GM20431 (cell line): ENCODE results near the gene KLF12.

Experiments
- in situ Hi-C: fragments of 300-500 bp; cut with MseI, MboI; formaldehyde crosslinking; loops from one replicate; pipeline ENCODE4 v1.15.0; 2020; ENCODE audit warnings: low sequenced_read_pairs; ENCODE audit not compliant: unreplicated experiment

KLF12 gene

GRCh38 chr13:74134221-74134776 is at the start of gene KLF12:
Gene KLF12 (minus strand): TSS chr13:74134404.
- in situ Hi-C loops = no loop called here

GRCh38 chr13:74182491-74182890 is 48.3 kb upstream of the KLF12 start:
- in situ Hi-C loops = no loop called here

- in situ Hi-C loops = no loop called here
Observed at GRCh38 chr13:74174810-74175209, 40.6 kb upstream of the KLF12 start.

GRCh38 chr13:74173822-74174221 is 39.6 kb upstream of the KLF12 start:
- in situ Hi-C loops = no loop called here

GRCh38 chr13:74171641-74172040 is 37.4 kb upstream of the KLF12 start:
- in situ Hi-C loops = no loop called here

- in situ Hi-C loops = no loop called here
Observed at GRCh38 chr13:74169676-74170075, 35.5 kb upstream of the KLF12 start.

GRCh38 chr13:74168263-74168675 is 34.1 kb upstream of the KLF12 start:
- in situ Hi-C loops = no loop called here

GRCh38 chr13:74166261-74167004 is 32.2 kb upstream of the KLF12 start:
- in situ Hi-C loops = no loop called here

GRCh38 chr13:74162782-74163181 is 28.6 kb upstream of the KLF12 start:
- in situ Hi-C loops = no loop called here

- in situ Hi-C loops = no loop called here
Observed at GRCh38 chr13:74162135-74162534, 27.9 kb upstream of the KLF12 start.

- in situ Hi-C loops = no loop called here
Observed at GRCh38 chr13:74158571-74159352, 24.6 kb upstream of the KLF12 start.

GRCh38 chr13:74158028-74158427 is 23.8 kb upstream of the KLF12 start:
- in situ Hi-C loops = no loop called here

- in situ Hi-C loops = no loop called here
Observed at GRCh38 chr13:74154981-74155380, 20.8 kb upstream of the KLF12 start.

GRCh38 chr13:74153316-74153715 is 19.1 kb upstream of the KLF12 start:
- in situ Hi-C loops = no loop called here

GRCh38 chr13:74151859-74152258 is 17.7 kb upstream of the KLF12 start:
- in situ Hi-C loops = no loop called here

GRCh38 chr13:74148352-74148751 is 14.1 kb upstream of the KLF12 start:
- in situ Hi-C loops = no loop called here

GRCh38 chr13:74145249-74145975 is 11.2 kb upstream of the KLF12 start:
- in situ Hi-C loops = no loop called here

GRCh38 chr13:74144269-74144668 is 10.1 kb upstream of the KLF12 start:
- in situ Hi-C loops = no loop called here

- in situ Hi-C loops = no loop called here
Observed at GRCh38 chr13:74142257-74142656, 8.1 kb upstream of the KLF12 start.

GRCh38 chr13:74138241-74138640 is 4.0 kb upstream of the KLF12 start:
- in situ Hi-C loops = no loop called here
